ENCODE results near the gene DGKI. TPM values are rescaled to one million over a fixed set of nuclear protein-coding genes. Genes with fewer than 3 reads are reported as not detected.

Gene DGKI
- total and polyA plus RNA-seq, 11 donors, result 0.36 to 4.6 (median 1.0) TPM

- no peaks in the 10 kb centered on the region for H3K9me3 ChIP-seq
- peaks cover 0 to 3% (median 0%) of the 10 kb centered on the region in 9 donors for H3K27me3 ChIP-seq
- TF ChIP-seq POLR2A (IDR thresholded peaks at IDR 0.05), result no peak
- TF ChIP-seq CTCF (IDR thresholded peaks at IDR 0.05), result no peak
- H3K27ac ChIP-seq, result no peak overlapping the region
- intact Hi-C loops (cut with DNase I), result loop anchor here in 1 of 10 donors (5.0 kb wide), 1 partner anchor 399 kb away; no protein-coding TSS in a partner anchor
- DNase-seq (no peak), ATAC-seq (no peak)
- no peak overlapping the region for H3K4me3 ChIP-seq
- no peaks in the 10 kb centered on the region for H3K36me3 ChIP-seq
- peaks cover 0 to 6% (median 0%) of the 10 kb centered on the region in 12 donors for H3K4me1 ChIP-seq
- WGBS, 4 donors, result 94 to 96% (median 95%) methylated on average over 3 of the region's 3 CpGs
Observed at GRCh38 chr7:137613006-137613525, 233.7 kb downstream of the DGKI start.

- H3K27ac ChIP-seq, result no peak overlapping the region
- no peak overlapping the region for H3K4me3 ChIP-seq
- DNase-seq, result no peak
- intact Hi-C loops (cut with DNase I), result loop anchor here in 1 of 10 donors (5.0 kb wide), 1 partner anchor 401 kb away; no protein-coding TSS in a partner anchor
- ATAC-seq, result no peak
- H3K9me3 ChIP-seq, result no peaks in the 10 kb centered on the region
- peaks cover 0 to 3% (median 0%) of the 10 kb centered on the region in 9 donors for H3K27me3 ChIP-seq
- peaks cover 0 to 6% (median 0%) of the 10 kb centered on the region in 12 donors for H3K4me1 ChIP-seq
- TF ChIP-seq CTCF (IDR thresholded peaks at IDR 0.05) (no peak), POLR2A (IDR thresholded peaks at IDR 0.05) (no peak)
- no peaks in the 10 kb centered on the region for H3K36me3 ChIP-seq
- 81 to 94% (median 86%) methylated on average over 2 of the region's 2 CpGs for WGBS, 4 donors
Observed at GRCh38 chr7:137611606-137612005, 235.2 kb downstream of the DGKI start.

GRCh38 chr7:137609500-137609899 is 237.3 kb downstream of the DGKI start:
- peaks cover 0 to 6% (median 0%) of the 10 kb centered on the region in 12 donors for H3K4me1 ChIP-seq
- TF ChIP-seq POLR2A (IDR thresholded peaks at IDR 0.05) (no peak), CTCF (IDR thresholded peaks at IDR 0.05) (no peak)
- intact Hi-C loops (cut with DNase I), result loop anchor here in 3 of 10 donors (5.0 kb wide), 2 partner anchors 288 to 293 kb away; no protein-coding TSS in a partner anchor
- H3K4me3 ChIP-seq, result no peak overlapping the region
- H3K36me3 ChIP-seq, result no peaks in the 10 kb centered on the region
- DNase-seq, result no peak
- peaks cover 0 to 3% (median 0%) of the 10 kb centered on the region in 9 donors for H3K27me3 ChIP-seq
- no peak overlapping the region for H3K27ac ChIP-seq
- WGBS, 4 donors, result 42 to 50% (median 47%) methylated on average over 6 of the region's 6 CpGs
- ATAC-seq, result peak in 2 of 4 donors; percentile 59 to 60
- no peaks in the 10 kb centered on the region for H3K9me3 ChIP-seq

- no peak overlapping the region for H3K27ac ChIP-seq
- WGBS, 4 donors, result 61 to 69% (median 63%) methylated on average over 5 of the region's 5 CpGs
- H3K4me1 ChIP-seq, result peaks cover 0 to 6% (median 0%) of the 10 kb centered on the region in 12 donors
- no peak overlapping the region for H3K4me3 ChIP-seq
- no peaks in the 10 kb centered on the region for H3K9me3 ChIP-seq
- TF ChIP-seq CTCF (IDR thresholded peaks at IDR 0.05), result peak; percentile 32 to 71 (median 54)
- TF ChIP-seq POLR2A (IDR thresholded peaks at IDR 0.05), result no peak
- ATAC-seq (no peak), DNase-seq (no peak)
- H3K36me3 ChIP-seq, result no peaks in the 10 kb centered on the region
- intact Hi-C loops (cut with DNase I), result loop anchor here in 5 of 10 donors (2.0 to 5.0 kb wide), 5 partner anchors 291 to 403 kb away; no protein-coding TSS in a partner anchor
- H3K27me3 ChIP-seq, result peaks cover 0 to 3% (median 0%) of the 10 kb centered on the region in 9 donors
Observed at GRCh38 chr7:137606061-137606674, 240.6 kb downstream of the DGKI start.
